ENCODE measurements around the gene TSPAN32. TPM values are rescaled to one million over a fixed set of nuclear protein-coding genes. Genes with fewer than 3 reads are reported as not detected.

Gene TSPAN32
- total RNA-seq, 1 donor from 2014 or later: not detected

GRCh38 chr11:2314525-2315394 lies 12.9 kb downstream of the TSPAN32 start:
- TF ChIP-seq CTCF (conservative IDR thresholded peaks at IDR 0.05; ENCODE audit: low read depth, low read length): no peak
- no peak for DNase-seq (ENCODE audit: low read depth)

DNA sequence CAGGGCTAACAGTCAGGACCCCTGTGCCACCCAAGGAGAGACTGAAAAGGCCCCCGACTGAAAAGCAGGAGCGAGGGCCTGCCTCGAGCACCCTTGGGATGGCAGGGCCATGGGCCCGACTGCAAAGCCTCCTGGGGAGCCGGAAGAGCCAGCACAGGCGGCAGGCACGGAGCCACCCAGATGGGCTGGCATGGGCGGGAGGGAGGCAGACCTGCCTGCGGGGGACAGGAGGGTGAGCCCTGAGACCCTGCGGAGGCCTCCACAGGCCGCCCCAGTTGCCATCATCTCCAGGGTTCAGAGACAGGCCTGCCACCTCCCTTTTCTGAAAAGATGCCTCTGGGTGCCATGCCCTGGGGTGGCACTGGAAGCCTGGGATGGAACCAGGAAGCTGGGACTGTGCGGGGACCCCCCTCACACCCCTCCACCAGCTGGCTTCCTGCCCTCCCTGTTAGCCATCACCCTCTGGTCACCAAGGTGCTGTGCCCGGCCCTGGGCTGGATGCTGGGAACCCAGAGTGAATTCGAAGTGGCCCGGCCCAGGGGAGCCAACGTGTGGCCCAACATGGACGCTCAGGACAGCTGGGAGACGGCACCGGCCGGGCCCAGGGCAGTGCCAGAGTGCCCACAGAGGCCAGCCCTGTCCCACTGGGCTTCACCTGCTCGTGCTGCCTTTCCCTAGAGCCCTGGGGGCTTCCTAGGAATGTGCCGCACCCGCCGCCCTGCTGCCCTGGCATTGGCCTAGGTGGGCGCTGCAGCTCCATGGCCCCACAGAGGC lies 13.8 kb downstream of the TSPAN32 start:
- TF ChIP-seq CTCF (conservative IDR thresholded peaks at IDR 0.05; ENCODE audit: low read depth, low read length): no peak
- H3K4me3 ChIP-seq (ENCODE audit: low read depth, low read length): no peak overlapping the region
- DNase-seq (ENCODE audit: low read depth): no peak

More at GRCh38 chr11:2314525-2315394, 12.9 kb downstream of the TSPAN32 start:
- no peak overlapping the region for H3K4me3 ChIP-seq (ENCODE audit: low read depth, low read length)

DNA sequence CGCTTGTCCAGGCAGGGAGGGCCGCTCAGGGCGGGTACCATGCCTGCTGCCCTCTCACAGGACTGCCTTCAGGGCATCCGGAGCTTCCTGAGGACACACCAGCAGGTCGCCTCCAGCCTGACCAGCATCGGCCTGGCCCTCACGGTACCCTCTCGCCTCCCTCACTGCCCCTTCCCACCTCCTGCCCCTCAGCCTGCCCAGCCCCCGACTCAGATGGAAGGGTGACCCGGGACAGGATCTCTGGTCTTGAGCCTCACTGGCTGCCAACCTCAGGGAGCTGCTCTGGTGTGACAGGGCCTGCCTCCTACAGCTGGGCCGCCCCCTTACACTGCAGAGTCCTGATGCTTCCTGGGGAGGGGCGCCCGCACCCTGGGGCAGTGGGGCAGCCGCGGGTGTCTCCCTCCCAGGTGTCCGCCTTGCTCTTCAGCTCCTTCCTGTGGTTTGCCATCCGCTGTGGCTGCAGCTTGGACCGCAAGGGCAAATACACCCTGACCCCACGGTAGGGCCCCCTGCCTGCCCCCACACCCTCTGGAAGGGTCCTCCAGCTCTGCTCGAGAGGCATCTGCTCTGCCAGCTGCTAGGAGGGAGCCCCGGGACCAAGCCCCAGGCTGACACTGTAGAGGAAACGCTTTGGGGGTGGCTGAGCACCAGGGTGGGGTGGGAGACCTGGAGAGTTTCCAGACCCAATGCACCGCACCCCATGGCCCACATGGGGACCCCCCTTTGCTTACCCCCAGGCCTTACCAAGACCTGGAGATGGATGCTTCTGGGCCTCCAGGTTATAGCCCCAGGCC lies 14.6 kb downstream of the TSPAN32 start:
- H3K4me3 ChIP-seq (ENCODE audit: low read depth, low read length): no peak overlapping the region
- TF ChIP-seq CTCF (conservative IDR thresholded peaks at IDR 0.05; ENCODE audit: low read depth, low read length): no peak

GRCh38 chr11:2316963-2317244 lies 15.1 kb downstream of the TSPAN32 start:
- no peak overlapping the region for H3K4me3 ChIP-seq (ENCODE audit: low read depth, low read length)
- no peak for TF ChIP-seq CTCF (conservative IDR thresholded peaks at IDR 0.05; ENCODE audit: low read depth, low read length)

More for the DNA sequence above, 14.6 kb downstream of the TSPAN32 start:
- DNase-seq (ENCODE audit: low read depth): no peak

GRCh38 chr11:2317354-2318050 lies 15.7 kb downstream of the TSPAN32 start:
- DNase-seq (ENCODE audit: low read depth): no peak
- TF ChIP-seq CTCF (conservative IDR thresholded peaks at IDR 0.05; ENCODE audit: low read depth, low read length): no peak
- no peak overlapping the region for H3K4me3 ChIP-seq (ENCODE audit: low read depth, low read length)

More at GRCh38 chr11:2316963-2317244, 15.1 kb downstream of the TSPAN32 start:
- no peak for DNase-seq (ENCODE audit: low read depth)

GRCh38 chr11:2318123-2318522 lies 16.3 kb downstream of the TSPAN32 start:
- no peak overlapping the region for H3K4me3 ChIP-seq (ENCODE audit: low read depth, low read length)
- no peak for DNase-seq (ENCODE audit: low read depth)
- no peak for TF ChIP-seq CTCF (conservative IDR thresholded peaks at IDR 0.05; ENCODE audit: low read depth, low read length)

All from epithelial cell of proximal tubule (primary cell).